NCI-H2107 treated with DMSO at 0.1 percent for 48 hours (cell line): Measurements from ENCODE around the gene RANBP1.
"Not testable (repeated sequence)": the region's sequence is repeated elsewhere in the genome, so short reads cannot be mapped to it uniquely, and the experiment has no call there.

Experiments used
- DNase-seq: peaks from one replicate; lab custom pipeline; 2025; ENCODE audit not compliant: unreplicated experiment; lab: John Stamatoyannopoulos, UW

Gene RANBP1

DNA sequence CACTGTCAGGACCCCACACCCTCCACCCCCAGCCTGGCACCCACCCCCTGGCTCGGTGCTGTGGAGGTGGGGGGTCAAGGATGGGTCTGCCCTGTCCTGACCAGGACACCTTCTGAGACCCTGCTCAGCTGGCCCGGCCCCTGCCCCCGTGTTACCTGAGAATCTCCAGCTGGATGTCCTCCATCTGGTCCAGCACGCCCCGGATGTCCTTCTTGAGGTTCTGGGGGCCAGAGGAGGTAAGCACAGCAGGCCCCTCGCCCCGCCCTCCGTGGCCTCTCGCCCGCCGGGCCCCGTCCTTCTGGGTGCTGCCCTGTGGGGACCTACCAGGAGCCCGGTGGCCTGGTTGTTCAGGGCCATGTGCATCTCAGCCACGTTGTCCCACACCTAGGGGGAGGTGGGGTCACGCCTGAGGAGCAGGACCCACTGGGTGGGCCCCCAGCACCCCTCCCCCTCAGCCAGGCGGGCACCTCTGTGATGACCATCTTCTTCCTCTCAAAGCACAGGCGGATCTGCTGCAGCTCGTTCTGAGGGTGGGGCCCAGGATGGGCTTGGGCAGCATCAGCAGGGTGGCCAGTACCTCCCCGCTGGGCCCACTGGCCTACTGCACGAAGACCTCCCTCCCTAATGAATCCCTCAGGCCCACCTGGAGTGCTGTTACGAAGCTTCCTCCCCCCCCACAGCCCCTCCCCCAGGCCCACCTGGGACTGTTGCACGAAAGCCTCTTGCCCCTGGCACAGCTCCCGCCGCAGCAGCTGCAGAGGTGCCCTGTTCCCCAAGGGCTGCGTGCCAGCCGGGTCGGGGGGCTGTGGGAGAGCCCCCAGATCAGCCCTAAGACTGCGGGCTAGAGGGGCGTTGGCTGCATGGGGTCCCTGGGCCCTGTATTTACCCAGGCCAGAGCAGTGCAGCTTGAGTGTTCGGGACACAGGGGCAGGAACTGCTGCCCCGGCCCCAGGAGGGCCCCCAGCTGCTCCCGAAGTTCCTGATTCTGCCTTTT, 33.6 kb downstream of the RANBP1 start:
- DNase-seq = no peak

DNA sequence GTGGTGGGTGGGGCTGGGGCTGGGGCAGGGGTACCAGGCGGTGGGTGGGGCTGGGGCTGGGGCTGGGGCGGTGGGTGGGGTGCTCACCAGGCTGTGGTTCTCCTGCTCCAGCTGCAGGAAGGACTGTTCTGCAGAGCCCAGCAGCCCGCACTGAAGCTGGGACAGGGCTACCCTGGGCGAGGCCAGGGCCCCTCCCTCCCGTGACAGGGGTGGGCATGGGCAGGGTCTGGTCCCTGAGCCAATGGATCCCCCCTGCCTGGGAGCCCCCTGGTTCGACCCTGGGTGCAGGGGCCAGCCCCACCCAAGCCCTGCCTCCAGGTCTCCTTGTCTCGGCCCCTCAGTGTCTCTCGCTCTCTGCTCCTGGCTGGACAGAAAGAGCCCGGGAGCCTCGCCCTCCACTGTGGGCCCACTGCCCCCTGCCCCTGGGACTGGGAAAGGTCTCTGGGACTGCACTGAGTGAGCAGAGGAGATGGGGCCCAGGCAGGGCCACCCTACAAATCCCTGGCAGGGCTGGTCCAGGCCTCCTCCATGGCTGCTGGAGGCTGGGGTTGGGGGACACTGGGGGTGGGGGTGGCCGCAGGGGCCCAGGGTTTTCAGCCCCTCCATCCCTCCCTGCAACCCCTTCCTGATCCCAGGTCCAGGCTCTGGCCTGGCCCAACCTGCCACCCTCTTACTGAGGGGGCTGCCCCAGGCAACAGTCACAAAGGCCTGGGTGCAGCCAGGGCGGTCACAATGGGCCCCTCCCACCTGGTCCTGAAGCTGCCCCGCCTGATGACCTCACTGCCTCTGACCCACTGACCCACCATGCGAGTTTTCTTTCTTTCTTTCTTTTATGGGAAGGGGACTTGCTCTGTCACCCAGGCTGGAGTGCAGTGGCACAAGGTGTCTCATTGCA, 34.7 kb downstream of the RANBP1 start, which contains the start of gene CCDC188:
TSS of gene CCDC188 (minus strand) at position 675 of the 895 bp plus-strand sequence. CDS start at position 606, 69 bp downstream.
- no peak for DNase-seq

- DNase-seq = no peak
Observed at GRCh38 chr22:20151276-20151588, 35.3 kb downstream of the RANBP1 start.

GRCh38 chr22:20152464-20152890, 36.6 kb downstream of the RANBP1 start:
- no peak for DNase-seq

GRCh38 chr22:20153945-20154344, 38.0 kb downstream of the RANBP1 start:
- DNase-seq = no peak

DNA sequence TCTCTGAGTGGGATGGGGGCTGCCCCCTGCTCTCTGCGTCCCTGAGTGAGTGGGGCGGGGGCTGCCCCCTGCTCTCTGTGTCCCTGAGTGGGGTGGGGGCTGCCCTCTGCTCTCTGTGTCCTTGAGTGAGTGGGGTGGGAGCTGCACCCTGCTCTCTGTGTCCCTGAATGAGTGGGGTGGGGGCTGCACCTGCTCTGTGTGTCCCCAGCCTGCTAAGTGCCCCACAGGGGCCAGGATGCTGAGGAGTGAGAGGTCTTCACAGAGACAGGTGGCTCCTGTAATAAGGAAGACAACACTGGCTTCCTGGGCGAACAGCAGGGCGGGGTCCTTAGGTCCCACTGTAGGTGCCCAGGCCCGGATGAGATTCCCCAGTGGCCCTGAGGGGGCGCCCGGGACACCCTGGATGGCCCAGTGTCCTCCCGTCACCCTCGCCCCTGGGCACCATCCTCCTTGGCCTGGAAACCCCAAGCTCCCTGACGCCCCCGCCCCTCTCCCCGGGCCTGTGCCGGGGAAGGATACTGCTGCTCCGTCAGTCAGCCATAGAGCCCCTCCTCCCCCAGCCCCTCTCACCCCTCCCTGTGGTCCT, 38.8 kb downstream of the RANBP1 start:
- no peak for DNase-seq

DNA sequence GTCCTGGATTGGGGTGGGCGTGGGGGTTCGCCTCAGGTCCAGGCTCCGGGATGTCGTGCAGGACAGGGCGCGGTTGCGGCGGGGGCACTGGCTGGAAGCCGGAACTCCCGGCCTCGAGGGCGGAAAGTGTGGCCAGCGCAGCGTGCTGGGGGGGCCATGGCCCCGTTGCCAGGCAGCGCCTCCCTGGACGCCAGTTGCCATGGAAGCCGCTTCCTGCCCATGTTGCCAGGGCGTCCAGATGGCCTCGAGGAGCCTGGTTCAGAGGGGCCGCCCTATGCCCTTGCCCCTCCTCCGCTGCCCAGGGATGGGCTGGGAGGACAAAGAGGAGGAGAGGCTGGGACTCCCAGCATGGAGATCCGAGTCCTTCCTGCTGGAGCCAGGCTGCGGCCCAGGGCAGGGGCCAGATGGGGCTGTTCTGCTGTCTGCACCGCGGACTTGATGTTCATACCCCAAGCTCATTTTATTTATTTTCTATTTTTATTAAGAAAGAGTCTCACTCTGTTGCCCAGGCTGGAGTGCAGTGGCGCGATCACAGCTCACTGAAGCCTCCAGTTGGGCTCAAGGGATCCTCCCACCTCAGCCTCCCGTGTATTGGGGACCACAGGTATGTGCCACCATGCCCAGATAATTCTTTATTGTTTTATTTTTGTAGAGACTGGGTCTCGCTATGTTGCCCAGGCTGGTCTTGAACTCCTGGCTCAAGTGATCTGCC, 39.6 kb downstream of the RANBP1 start:
- DNase-seq = peak; percentile 9

DNA sequence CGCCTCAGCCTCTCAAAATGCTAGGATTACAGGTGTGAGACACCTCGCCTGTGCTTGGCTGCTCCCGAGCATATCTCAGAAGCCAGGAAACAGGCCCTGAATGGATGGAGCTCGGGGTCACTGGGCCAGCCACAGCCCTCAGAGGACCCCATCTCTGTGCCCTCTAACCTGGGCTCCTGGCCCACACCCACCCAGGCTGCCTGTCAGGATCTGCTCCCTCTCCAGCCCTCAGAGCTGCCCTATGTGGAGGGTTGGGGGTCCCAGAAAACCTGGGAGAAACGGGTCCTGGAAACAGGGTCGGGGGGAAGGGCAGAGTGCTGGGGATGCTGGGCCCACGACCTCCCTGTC, 40.1 kb downstream of the RANBP1 start:
- no peak for DNase-seq

DNA sequence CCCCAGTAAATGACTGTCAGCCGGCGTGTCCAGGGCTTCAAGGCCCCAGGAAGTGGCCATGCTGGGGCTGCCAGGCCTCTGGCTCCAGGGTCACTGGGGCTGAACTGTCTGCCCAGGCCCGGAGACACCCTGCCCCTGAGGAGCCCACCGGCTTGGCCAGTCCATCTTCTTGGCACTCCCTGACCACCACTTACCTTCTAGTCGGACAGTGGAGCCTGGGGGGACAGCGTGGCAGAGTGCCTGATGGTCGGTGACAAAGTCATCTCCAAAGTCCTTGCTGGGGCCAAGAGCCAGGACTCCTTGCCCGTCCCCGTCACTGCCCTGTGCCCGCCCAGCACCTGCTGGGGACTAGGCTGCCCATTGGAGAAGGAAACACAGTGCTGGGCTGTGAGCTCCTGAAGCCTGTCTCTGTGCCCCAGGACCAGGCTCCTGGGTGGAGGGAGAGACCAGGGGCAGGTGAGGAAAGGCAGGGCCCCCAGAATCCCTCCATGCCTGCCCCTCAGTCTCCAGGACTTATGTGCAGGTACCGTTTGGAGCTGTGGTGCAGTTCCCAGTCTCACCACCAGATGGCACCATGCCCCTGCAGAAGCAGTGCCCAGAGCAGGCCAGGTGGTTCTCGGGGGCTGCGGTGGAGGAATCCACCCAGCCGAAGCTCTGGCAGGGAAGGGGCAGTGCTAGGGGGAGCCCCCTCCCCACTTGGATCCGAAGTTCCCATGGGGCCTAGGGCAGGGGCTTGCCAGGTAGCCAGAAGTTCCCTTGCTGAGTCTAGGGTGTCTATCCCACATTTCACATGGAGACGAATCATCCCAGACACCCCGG, 40.9 kb downstream of the RANBP1 start:
- no peak for DNase-seq

DNA sequence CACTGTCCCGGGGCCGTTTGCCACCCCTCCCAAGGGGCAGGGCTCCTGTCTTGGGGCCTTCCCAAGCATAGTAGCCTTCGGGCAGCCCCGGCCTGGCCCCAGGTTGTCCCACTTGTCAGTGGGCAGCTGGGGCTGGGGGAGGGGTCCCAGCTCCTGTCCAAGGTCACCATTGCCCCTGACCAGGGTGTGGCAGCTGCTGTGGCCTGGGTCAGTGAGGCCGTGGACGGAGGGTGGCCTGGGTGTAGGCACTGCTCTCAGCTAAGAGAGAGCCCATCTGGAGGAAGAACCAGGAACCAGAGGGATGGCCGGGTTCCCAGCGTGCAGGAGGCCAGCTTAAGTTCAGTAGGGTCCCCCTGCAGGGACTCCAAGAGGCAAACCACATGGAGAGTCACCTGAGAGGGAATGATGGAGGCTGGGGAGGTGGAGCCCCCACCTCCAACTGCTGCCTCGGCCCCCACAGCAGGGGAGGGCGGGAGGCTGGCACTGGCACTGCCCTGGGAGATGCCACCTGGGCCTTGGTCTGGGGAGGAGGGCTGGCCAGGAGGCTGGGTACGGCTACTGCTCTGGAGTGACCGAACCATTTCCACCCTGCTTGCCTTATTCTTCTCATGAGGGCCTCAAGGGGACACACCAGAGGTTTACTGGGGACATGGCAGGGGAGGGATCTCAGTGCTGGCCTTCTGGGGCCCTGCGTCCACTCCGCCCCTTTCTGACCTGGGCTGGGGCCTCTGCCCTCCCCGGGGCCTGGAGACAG, 41.7 kb downstream of the RANBP1 start:
- DNase-seq = no peak

DNA sequence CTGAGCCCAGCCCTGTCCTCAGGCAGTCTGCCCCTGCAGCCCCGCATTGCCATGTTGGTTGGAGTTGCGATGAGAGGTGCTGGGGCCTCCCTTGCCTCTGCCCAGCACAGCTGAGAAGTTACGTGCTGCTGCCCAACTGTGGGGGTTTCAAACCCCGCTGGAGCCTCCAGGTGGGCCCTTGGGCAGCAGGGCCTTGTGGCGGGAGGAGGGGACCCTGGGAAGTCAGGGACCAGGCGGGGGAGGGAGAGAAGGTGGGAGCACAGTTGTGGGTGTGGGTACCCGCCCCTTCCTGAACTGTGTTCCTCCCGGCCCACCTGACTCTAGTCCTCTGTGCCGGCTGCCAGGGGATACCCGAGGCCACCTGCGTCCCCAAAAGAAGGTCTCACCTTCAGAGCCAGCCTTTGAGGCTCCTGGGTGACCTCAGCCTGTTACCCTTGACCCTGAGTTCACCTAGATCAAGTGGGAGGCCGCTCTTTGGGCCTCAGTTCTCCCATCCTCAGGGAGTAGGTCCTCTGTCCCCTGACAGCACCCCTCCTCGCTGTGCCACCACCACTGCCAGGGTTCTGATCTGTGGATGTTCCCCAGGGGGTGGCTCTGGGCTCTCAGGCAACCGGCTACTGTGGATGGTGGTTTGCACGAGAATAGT, 42.6 kb downstream of the RANBP1 start:
- DNase-seq = no peak

DNA sequence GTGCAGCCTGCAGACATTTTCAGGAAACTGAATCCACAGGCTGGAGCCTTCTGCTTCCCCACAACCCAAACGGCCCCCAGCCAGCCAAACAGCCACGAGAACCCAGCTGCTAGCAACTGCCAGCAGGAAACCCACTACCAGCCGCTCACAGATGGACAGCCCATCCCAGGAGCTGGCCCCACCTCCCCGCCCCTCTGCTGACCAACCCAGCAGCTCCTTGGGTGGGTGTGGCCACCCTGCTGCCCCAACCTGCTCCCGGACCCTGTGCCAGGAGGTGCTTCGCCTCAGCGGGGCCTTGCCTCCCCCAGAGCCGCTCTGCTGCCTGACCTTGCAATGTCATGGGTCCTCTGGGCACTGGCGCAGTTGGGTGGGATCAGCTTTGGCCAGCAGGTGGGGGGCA, 43.2 kb downstream of the RANBP1 start:
- no peak for DNase-seq

DNA sequence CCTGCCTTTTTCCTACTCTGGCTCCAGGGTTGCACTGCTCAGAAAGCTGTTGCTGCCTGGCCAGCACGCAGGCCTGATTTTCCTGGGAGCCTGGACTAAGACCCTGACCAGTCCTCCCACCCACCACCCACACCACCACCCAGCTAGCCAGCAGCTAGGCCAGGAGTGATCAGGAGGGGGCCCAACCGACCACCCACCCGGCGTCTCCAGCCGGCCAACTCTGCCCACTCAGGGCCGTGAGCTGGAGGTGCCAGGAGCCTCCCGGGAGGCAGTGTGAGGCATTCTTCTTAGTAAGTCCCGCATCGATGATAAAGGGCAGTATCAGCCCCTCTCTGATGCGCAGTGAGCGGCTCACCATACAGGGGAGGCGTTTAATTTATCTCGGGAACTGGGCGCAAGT, 43.6 kb downstream of the RANBP1 start:
- not testable (repeated sequence) for DNase-seq

GRCh38 chr22:20160041-20160440, 44.1 kb downstream of the RANBP1 start:
- no peak for DNase-seq

- no peak for DNase-seq
Observed at GRCh38 chr22:20164863-20165262, 49.0 kb downstream of the RANBP1 start.

GRCh38 chr22:20165421-20165820, 49.5 kb downstream of the RANBP1 start:
- DNase-seq = no peak

GRCh38 chr22:20165913-20166312, 50.0 kb downstream of the RANBP1 start:
- DNase-seq = no peak

DNA sequence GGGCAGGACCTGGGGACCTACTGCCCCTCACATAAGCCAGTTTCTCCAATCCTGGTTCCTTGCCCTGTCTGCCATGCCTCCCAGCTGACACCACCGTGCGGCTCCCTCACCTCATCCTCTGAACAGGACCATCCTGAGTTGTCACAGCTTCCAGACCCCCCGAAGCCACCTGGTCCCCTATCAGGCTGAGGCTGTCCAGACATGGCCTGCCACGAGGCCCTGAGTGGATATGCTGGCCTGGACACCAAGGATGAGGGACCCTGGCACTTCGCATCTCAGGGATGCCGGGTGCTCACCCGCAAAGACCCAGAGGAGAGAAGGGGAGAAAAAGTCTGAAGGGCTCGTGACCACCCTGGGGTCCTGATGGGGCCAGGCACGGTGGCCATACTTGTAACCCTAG, 50.8 kb downstream of the RANBP1 start:
- no peak for DNase-seq
